ENCODE data around the gene ADAMTSL2. TPM values are rescaled to one million over a fixed set of nuclear protein-coding genes. Genes with fewer than 3 reads are reported as not detected.
A peak's percentile ranks its signal among the peaks of the same experiment; 100 is the strongest.

ADAMTSL2 gene
- total and polyA plus RNA-seq, 2 of the 13 experiments (the other 11 are each of a cell fraction or from before 2014, with no cell fraction given), result 1.9 to 3.8 TPM

GRCh38 chr9:133485531-133486260 lies 48.8 kb upstream of the ADAMTSL2 start (continued):
- TF ChIP-seq FOXO4 (CRISPR knock-in tag; conservative IDR thresholded peaks at IDR 0.05), result no peak
- no peak for TF ChIP-seq ZSCAN5A (CRISPR knock-in tag; IDR thresholded peaks at IDR 0.05; ENCODE audit: borderline replicate concordance)
- TF ChIP-seq HNF4A (CRISPR knock-in tag; IDR thresholded peaks at IDR 0.05), result no peak
- no peak for TF ChIP-seq ZNF124 (CRISPR knock-in tag; IDR thresholded peaks at IDR 0.05)
- no peak for TF ChIP-seq RAD21 (CRISPR knock-in tag; IDR thresholded peaks at IDR 0.05)
- no peak for TF ChIP-seq ZNF784 (CRISPR knock-in tag; IDR thresholded peaks at IDR 0.05; ENCODE audit: borderline replicate concordance)
- TF ChIP-seq ZBTB7A (CRISPR knock-in tag; IDR thresholded peaks at IDR 0.05), result no peak
- TF ChIP-seq ZNF510 (CRISPR knock-in tag; IDR thresholded peaks at IDR 0.05; ENCODE audit: low read depth), result no peak
- TF ChIP-seq TRAFD1 (CRISPR knock-in tag; IDR thresholded peaks at IDR 0.05; ENCODE audit: borderline replicate concordance), result no peak
- 0 out of 2 replicates have a peak, but pooled peaks have one; percentile 49 for TF ChIP-seq ZNF547 (CRISPR knock-in tag; IDR thresholded peaks at IDR 0.05)
- TF ChIP-seq ZNF558 (CRISPR knock-in tag; IDR thresholded peaks at IDR 0.05; ENCODE audit: borderline replicate concordance), result no peak
- peak; percentile 33; the same call in 1 of the 2 replicates for TF ChIP-seq ZFY (CRISPR knock-in tag; IDR thresholded peaks at IDR 0.05)
- no peak for TF ChIP-seq LBX2 (CRISPR knock-in tag; IDR thresholded peaks at IDR 0.05; ENCODE audit: borderline replicate concordance)
- no peak; the same call in 1 of the 2 replicates for TF ChIP-seq NR2C2 (CRISPR knock-in tag; IDR thresholded peaks at IDR 0.05; ENCODE audit: borderline replicate concordance)
- TF ChIP-seq PATZ1 (CRISPR knock-in tag; IDR thresholded peaks at IDR 0.05), result no peak
- no peak for TF ChIP-seq ESRRA (CRISPR knock-in tag; IDR thresholded peaks at IDR 0.05; ENCODE audit: low read depth)
- TF ChIP-seq RBM22 (optimal IDR thresholded peaks at IDR 0.05; ENCODE audit: low read length), result no peak
- no peak for TF ChIP-seq HIC2 (CRISPR knock-in tag; IDR thresholded peaks at IDR 0.05; ENCODE audit: low read depth)
- no peak for TF ChIP-seq TBX2 (CRISPR knock-in tag; IDR thresholded peaks at IDR 0.05; ENCODE audit: borderline replicate concordance)
